ENCODE measurements around the gene CAPN15.
"Not testable (repeated sequence)": the region's sequence is repeated elsewhere in the genome, so short reads cannot be mapped to it uniquely, and the experiment has no call there.

Gene CAPN15

GRCh38 chr16:507527-507926 is 20.0 kb upstream of the CAPN15 start:
- not testable (repeated sequence) for DNase-seq (ENCODE audit: low spot score)

GRCh38 chr16:507996-508395 is 19.5 kb upstream of the CAPN15 start:
- DNase-seq (ENCODE audit: low spot score), result no peak

GRCh38 chr16:508884-509736 is 18.4 kb upstream of the CAPN15 start:
- DNase-seq (ENCODE audit: low spot score), result no peak

GRCh38 chr16:510066-510825 is 17.3 kb upstream of the CAPN15 start:
- DNase-seq (ENCODE audit: low spot score), result no peak

GRCh38 chr16:512802-513201 is 14.7 kb upstream of the CAPN15 start:
- DNase-seq (ENCODE audit: low spot score), result no peak

- DNase-seq (ENCODE audit: low spot score), result no peak
Measured at GRCh38 chr16:513950-514349, 13.6 kb upstream of the CAPN15 start.

- no peak for DNase-seq (ENCODE audit: low spot score)
Measured at GRCh38 chr16:515175-515938, 12.2 kb upstream of the CAPN15 start.

GRCh38 chr16:515939-516226 is 11.6 kb upstream of the CAPN15 start:
- no peak for DNase-seq (ENCODE audit: low spot score)

- no peak for DNase-seq (ENCODE audit: low spot score)
Measured at GRCh38 chr16:516301-516700, 11.2 kb upstream of the CAPN15 start.

- DNase-seq (ENCODE audit: low spot score), result no peak
Measured at GRCh38 chr16:518858-519257, 8.7 kb upstream of the CAPN15 start.

- no peak for DNase-seq (ENCODE audit: low spot score)
Measured at GRCh38 chr16:519425-519824, 8.1 kb upstream of the CAPN15 start.

GRCh38 chr16:519841-520687 is 7.4 kb upstream of the CAPN15 start:
- no peak for DNase-seq (ENCODE audit: low spot score)

GRCh38 chr16:520847-521246 is 6.7 kb upstream of the CAPN15 start:
- DNase-seq (ENCODE audit: low spot score), result no peak

- no peak for DNase-seq (ENCODE audit: low spot score)
Measured at GRCh38 chr16:521381-522210, 5.9 kb upstream of the CAPN15 start.

GRCh38 chr16:522320-523096 is 5.0 kb upstream of the CAPN15 start:
- DNase-seq (ENCODE audit: low spot score), result no peak

- no peak for DNase-seq (ENCODE audit: low spot score)
Measured at GRCh38 chr16:523097-523741, 4.3 kb upstream of the CAPN15 start.

- DNase-seq (ENCODE audit: low spot score), result no peak
Measured at GRCh38 chr16:524274-525040, 3.1 kb upstream of the CAPN15 start.

GRCh38 chr16:525123-525519 is 2.4 kb upstream of the CAPN15 start:
- DNase-seq (ENCODE audit: low spot score), result no peak

Data from ecto neural progenitor cell (in vitro differentiated cells).